ENCODE data around the gene C4orf51. TPM values are rescaled to one million over a fixed set of nuclear protein-coding genes. Genes with fewer than 3 reads are reported as not detected.

The C4orf51 gene
- total and polyA plus RNA-seq, 7 experiments from 2014 or later, result not detected

DNA sequence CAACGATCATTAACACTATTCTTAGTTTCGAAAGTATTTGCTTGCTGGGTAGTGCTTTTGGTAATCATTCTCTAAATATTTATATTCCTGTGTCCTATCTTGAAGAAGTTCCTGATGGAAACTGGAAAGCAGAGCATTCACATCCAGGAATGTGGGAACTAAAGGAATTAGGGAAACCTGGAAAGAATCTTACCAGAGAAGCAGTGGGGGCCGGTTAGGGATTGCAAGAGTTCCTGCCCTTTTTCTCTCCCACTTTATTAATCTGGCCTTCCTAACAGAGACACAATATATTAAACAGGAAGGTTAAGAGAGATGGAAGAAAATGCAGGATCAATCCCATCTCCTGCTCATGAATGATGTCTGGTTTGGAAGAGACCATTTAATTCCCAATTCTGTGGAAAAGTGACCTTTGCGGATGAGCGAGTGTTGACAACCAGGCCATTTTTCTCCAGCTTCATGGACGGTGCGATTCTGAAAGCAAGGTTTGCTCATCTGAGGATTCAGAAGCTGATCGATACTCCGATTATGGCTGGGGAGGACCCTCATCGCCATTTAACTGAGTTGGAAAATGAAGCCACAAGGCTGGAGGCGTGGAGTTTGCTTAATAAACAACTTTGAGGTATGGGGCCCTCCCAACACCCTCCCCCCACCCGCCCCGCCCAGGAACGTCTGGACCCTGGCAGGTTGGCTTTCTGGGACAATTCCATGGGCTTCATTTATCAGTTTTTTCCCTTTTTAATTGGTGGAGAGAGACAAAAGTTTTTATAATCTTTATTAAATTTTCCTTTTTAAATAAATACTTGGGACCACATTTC, 52.3 kb downstream of the C4orf51 start:
- ChIA-PET CTCF (no interaction called here), POLR2A (interaction anchor here (1.0 kb wide), 1 partner anchor 113 kb away, joined by 5 read pairs; the partner anchor contains the start of gene MMAA)
- no peaks in the 10 kb centered on the region for H3K36me3 ChIP-seq (ENCODE audit: control insufficient read depth in 2 of 3, insufficient read depth in 3 of 3, low read length in 3 of 3)
- peak overlapping the region in 4 of 9 donors; percentile 43 to 62 (median 54) for H3K27ac Mint-ChIP-seq
- no peaks in the 10 kb centered on the region for H3K27me3 ChIP-seq (ENCODE audit: control insufficient read depth in 2 of 2, insufficient read depth in 2 of 2, low read length in 2 of 2)
- H3K9me3 Mint-ChIP-seq, result peaks cover 0 to 3% (median 0%) of the 10 kb centered on the region in 11 donors
- peak overlapping the region; percentile 63 for H3K27ac ChIP-seq (ENCODE audit: low read depth, low read length)
- peak overlapping the region; percentile 69 to 84 (median 80) for H3K4me3 Mint-ChIP-seq
- peaks cover 0 to 11% (median 3%) of the 10 kb centered on the region in 5 donors for H3K27me3 Mint-ChIP-seq
- ATAC-seq (no peak), DNase-seq (no peak)
- peaks cover 0 to 13% (median 9%) of the 10 kb centered on the region in 7 donors for H3K4me1 Mint-ChIP-seq
- peak overlapping the region; percentile 59 for H3K4me3 ChIP-seq (ENCODE audit: low read length)
- intact Hi-C loops (cut with micrococcal nuclease), result loop anchor here (2.0 to 10.0 kb wide), 8 partner anchors 77 to 1885 kb away; partner anchors contain the start of genes TMEM184C (in 2 of the 2), LSM6 (in 1 of the 2), TTC29 (in 1 of the 2) and ZNF827 (in 1 of the 2)
- H3K9me3 ChIP-seq (ENCODE audit: control insufficient read depth in 2 of 3, low read length in 3 of 3), result no peaks in the 10 kb centered on the region
- H3K36me3 Mint-ChIP-seq, result no peaks in the 10 kb centered on the region
- peaks cover 0 to 4% of the 10 kb centered on the region in 2 donors for H3K4me1 ChIP-seq (ENCODE audit: control insufficient read depth in 2 of 2, insufficient read depth in 2 of 2, low read length in 2 of 2)

DNA sequence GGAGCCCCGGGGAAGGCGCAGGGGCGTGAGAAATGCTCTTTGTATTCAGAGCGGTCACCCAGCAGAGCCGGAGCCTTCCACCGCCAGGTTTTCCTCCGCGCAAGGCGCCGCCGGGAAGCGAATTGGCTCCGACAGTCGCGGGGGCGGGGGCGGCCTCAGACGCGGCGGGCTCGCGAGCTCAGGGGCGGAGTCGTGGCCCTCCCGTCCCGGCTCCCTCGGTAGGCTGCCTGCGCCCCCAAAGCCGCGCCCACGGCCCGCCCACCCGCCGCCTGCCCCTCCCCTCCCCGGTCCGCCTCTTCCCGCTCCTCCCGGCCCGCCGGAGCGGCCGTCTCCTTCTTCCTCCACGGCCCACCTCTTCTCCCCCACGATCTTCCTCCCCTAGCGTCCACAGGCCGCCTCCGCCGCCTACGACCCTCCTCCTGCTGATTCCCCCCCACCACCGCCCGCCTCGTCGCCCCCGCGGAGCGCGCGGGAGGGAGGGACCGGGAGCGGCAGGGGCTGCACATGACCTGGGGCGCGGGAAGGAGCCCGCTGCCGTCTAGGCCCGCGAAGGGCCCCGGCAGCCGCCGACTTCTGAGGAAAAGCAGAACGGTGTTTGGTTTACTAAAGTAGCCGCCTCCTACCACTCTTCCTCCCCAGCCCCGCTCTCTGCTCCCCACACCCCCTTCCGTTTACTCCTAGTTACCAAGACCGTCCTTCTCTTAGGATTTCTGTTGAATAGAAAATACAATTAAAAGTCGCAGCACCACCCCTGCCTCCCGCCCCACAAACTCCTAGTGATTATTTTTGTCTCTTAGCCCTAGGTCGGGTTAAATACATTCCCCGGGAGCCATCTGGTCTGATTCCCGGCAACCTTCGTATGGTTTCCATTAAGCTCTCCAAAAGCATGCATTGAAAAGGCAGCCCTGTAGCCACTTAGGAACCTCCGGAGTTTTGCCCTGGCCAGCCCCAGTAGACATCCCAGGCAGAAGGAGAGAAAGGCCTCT, 53.2 kb downstream of the C4orf51 start:
- Histone ChIP-seq H3K27ac (ENCODE audit: low read depth, low read length) (peak overlapping the region; percentile 63), H3K36me3 (ENCODE audit: control insufficient read depth in 2 of 3, insufficient read depth in 3 of 3, low read length in 3 of 3) (no peaks in the 10 kb centered on the region), H3K9me3 (ENCODE audit: control insufficient read depth in 2 of 3, low read length in 3 of 3) (no peaks in the 10 kb centered on the region), H3K27me3 (ENCODE audit: control insufficient read depth in 2 of 2, insufficient read depth in 2 of 2, low read length in 2 of 2) (no peaks in the 10 kb centered on the region), H3K4me1 (ENCODE audit: control insufficient read depth in 2 of 2, insufficient read depth in 2 of 2, low read length in 2 of 2) (peaks cover 0 to 4% of the 10 kb centered on the region in 2 donors), H3K4me3 (ENCODE audit: low read length) (peak overlapping the region; percentile 59)
- Mint-ChIP-seq H3K4me1 (peaks cover 0 to 13% (median 9%) of the 10 kb centered on the region in 7 donors), H3K36me3 (no peaks in the 10 kb centered on the region), H3K27me3 (peaks cover 0 to 11% (median 3%) of the 10 kb centered on the region in 5 donors), H3K4me3 (peak overlapping the region; percentile 72 to 86 (median 82)), H3K27ac (peak overlapping the region in 5 of 9 donors; percentile 50 to 77 (median 62)), H3K9me3 (peaks cover 0 to 3% (median 0%) of the 10 kb centered on the region in 11 donors)
- DNase-seq (peak; percentile 56 to 87 (median 68)), ATAC-seq (peak; percentile 97)
- POLR2A ChIA-PET, result interaction anchor here (1.0 kb wide), 1 partner anchor 114 kb away, joined by 5 read pairs; the partner anchor contains the start of gene MMAA
- CTCF ChIA-PET, result interaction anchor here (0.7 kb wide), 1 partner anchor 94 kb away, joined by 3 read pairs; no protein-coding TSS in a partner anchor
- intact Hi-C loops (cut with micrococcal nuclease), result loop anchor here (1.0 to 10.0 kb wide), 14 partner anchors 76 to 1884 kb away; partner anchors contain the start of genes LSM6 (in 2 of the 2), MMAA (in 2 of the 2), TMEM184C (in 2 of the 2) and ZNF827 (in 2 of the 2)

DNA sequence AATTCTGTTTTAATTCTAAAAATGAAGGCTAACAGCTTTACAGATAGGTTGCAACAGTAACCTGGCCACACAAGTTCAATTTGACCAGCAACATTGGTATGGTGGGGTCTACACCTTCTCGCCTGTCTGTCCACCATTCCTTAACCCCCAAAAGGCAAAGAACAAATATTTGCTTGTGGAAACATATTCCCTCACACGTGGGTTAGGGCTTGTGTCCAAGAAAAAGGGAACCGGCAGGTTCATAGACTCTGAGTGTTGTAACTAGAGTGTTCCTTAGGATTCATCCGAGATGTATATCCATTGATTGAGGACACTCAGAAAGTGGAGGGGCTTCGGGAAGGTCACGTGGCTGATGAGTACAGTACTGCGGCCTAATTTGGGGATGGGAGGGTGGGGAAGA, 54.1 kb downstream of the C4orf51 start:
- ChIA-PET CTCF (interaction anchor here (0.7 kb wide), 1 partner anchor 93 kb away, joined by 3 read pairs; no protein-coding TSS in a partner anchor), POLR2A (no interaction called here)
- peak overlapping the region in 3 of 9 donors; percentile 44 to 62 (median 59) for H3K27ac Mint-ChIP-seq

DNA sequence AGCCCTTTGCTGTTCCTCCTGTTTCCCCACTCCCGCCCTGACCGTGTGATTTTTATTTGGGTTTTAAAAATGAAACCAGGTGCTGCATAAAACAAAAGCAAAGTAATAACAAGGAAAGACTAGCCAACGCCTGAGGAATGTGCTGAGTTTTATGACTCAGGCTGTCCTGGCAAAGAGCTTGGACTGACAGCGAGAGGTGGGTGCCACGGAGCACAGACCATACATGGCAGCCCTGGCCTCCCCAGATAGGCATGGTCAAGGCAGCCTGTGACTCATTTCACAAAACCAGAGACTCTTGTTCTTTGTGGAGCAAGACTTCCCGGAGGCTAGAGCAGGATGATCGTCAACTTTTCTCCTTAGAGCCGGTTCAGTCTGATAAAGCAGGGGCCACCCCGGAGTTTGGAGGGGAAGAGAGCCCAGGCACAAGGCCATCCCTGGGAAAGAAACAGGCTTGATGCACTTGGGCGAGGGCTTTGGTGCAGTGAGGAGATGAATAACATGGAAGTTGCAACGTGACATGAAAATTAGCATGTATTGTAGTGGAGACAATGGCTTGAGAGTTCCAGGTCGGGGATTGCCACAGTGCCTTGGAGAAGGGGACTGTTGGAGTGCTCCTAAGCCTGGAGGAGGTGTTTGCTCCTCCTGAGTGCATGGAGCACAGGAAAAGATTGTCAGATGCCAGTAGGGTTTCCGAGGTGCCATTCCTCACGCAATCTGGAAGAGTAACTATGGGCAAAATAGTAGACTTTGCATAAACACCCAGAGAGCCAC, 54.8 kb downstream of the C4orf51 start:
- CTCF ChIA-PET, result no interaction called here

More for the DNA sequence above, 54.1 kb downstream of the C4orf51 start:
- Mint-ChIP-seq H3K4me3 (peak overlapping the region; percentile 72 to 86 (median 82)), H3K36me3 (no peaks in the 10 kb centered on the region), H3K9me3 (peaks cover 0 to 3% (median 0%) of the 10 kb centered on the region in 11 donors), H3K4me1 (peaks cover 0 to 13% (median 9%) of the 10 kb centered on the region in 7 donors), H3K27me3 (peaks cover 0 to 11% (median 3%) of the 10 kb centered on the region in 5 donors)
- H3K4me3 ChIP-seq (ENCODE audit: low read length), result no peak overlapping the region
- no peaks in the 10 kb centered on the region for H3K9me3 ChIP-seq (ENCODE audit: control insufficient read depth in 2 of 3, low read length in 3 of 3)
- no peaks in the 10 kb centered on the region for H3K36me3 ChIP-seq (ENCODE audit: control insufficient read depth in 2 of 3, insufficient read depth in 3 of 3, low read length in 3 of 3)
- peaks cover 0 to 4% of the 10 kb centered on the region in 2 donors for H3K4me1 ChIP-seq (ENCODE audit: control insufficient read depth in 2 of 2, insufficient read depth in 2 of 2, low read length in 2 of 2)
- intact Hi-C loops (cut with micrococcal nuclease), result loop anchor here (5.0 to 10.0 kb wide), 4 partner anchors 93 to 1881 kb away; partner anchors contain the start of genes LSM6 (in 1 of the 2), TMEM184C (in 1 of the 2) and TTC29 (in 1 of the 2)
- H3K27ac ChIP-seq (ENCODE audit: low read depth, low read length), result no peak overlapping the region
- ATAC-seq, result no peak
- DNase-seq, result no peak
- no peaks in the 10 kb centered on the region for H3K27me3 ChIP-seq (ENCODE audit: control insufficient read depth in 2 of 2, insufficient read depth in 2 of 2, low read length in 2 of 2)

DNA sequence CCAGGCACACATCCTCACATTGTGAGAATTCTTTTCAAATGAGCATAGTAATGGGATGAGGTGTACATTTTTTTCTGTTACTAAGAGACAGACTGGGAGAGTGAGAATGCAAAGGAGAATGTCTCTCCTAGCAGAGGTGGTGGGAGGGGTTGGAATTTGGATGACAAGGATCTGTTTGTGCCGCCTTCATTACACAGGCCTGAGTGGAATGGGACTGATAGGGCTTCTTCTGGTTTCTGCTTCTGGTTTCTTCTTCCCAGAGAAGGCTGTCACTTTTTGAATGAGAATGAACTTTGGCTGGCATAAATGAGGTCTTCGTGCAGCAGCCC, 55.4 kb downstream of the C4orf51 start:
- Histone ChIP-seq H3K27ac (ENCODE audit: low read depth, low read length) (no peak overlapping the region), H3K4me3 (ENCODE audit: low read length) (no peak overlapping the region), H3K9me3 (ENCODE audit: control insufficient read depth in 2 of 3, low read length in 3 of 3) (no peaks in the 10 kb centered on the region), H3K36me3 (ENCODE audit: control insufficient read depth in 2 of 3, insufficient read depth in 3 of 3, low read length in 3 of 3) (no peaks in the 10 kb centered on the region), H3K4me1 (ENCODE audit: control insufficient read depth in 2 of 2, insufficient read depth in 2 of 2, low read length in 2 of 2) (peaks cover 0 to 4% of the 10 kb centered on the region in 2 donors), H3K27me3 (ENCODE audit: control insufficient read depth in 2 of 2, insufficient read depth in 2 of 2, low read length in 2 of 2) (no peaks in the 10 kb centered on the region)
- peak overlapping the region in 2 of 9 donors; percentile 1 to 28 for H3K27ac Mint-ChIP-seq
- DNase-seq, result no peak
- peaks cover 0 to 4% (median under 1%) of the 10 kb centered on the region in 5 donors for H3K27me3 Mint-ChIP-seq
- no peaks in the 10 kb centered on the region for H3K36me3 Mint-ChIP-seq
- H3K9me3 Mint-ChIP-seq, result peaks cover 0 to 3% (median 0%) of the 10 kb centered on the region in 11 donors
- ATAC-seq, result no peak
- peak overlapping the region in 1 of 10 donors; percentile 5 for H3K4me3 Mint-ChIP-seq
- H3K4me1 Mint-ChIP-seq, result peaks cover 0 to 13% (median 9%) of the 10 kb centered on the region in 7 donors
- CTCF ChIA-PET, result no interaction called here
- POLR2A ChIA-PET, result interaction anchor here (0.6 kb wide), 1 partner anchor 200 kb away, joined by 5 read pairs; no protein-coding TSS in a partner anchor
- intact Hi-C loops (cut with micrococcal nuclease), result loop anchor here (10.0 kb wide), 2 partner anchors 1209 to 1879 kb away; partner anchors contain the start of genes TMEM184C (in 1 of the 2) and TTC29 (in 1 of the 2)

More for the DNA sequence above, 54.8 kb downstream of the C4orf51 start:
- Mint-ChIP-seq H3K4me3 (peak overlapping the region in 2 of 10 donors; percentile 78 to 81), H3K4me1 (peaks cover 0 to 13% (median 9%) of the 10 kb centered on the region in 7 donors), H3K9me3 (peaks cover 0 to 3% (median 0%) of the 10 kb centered on the region in 11 donors), H3K27me3 (peaks cover 0 to 6% (median 2%) of the 10 kb centered on the region in 5 donors), H3K36me3 (no peaks in the 10 kb centered on the region), H3K27ac (peak overlapping the region in 4 of 9 donors; percentile 40 to 64 (median 51))
- Histone ChIP-seq H3K36me3 (ENCODE audit: control insufficient read depth in 2 of 3, insufficient read depth in 3 of 3, low read length in 3 of 3) (no peaks in the 10 kb centered on the region), H3K9me3 (ENCODE audit: control insufficient read depth in 2 of 3, low read length in 3 of 3) (no peaks in the 10 kb centered on the region), H3K4me1 (ENCODE audit: control insufficient read depth in 2 of 2, insufficient read depth in 2 of 2, low read length in 2 of 2) (peaks cover 0 to 4% of the 10 kb centered on the region in 2 donors), H3K27me3 (ENCODE audit: control insufficient read depth in 2 of 2, insufficient read depth in 2 of 2, low read length in 2 of 2) (no peaks in the 10 kb centered on the region), H3K27ac (ENCODE audit: low read depth, low read length) (no peak overlapping the region), H3K4me3 (ENCODE audit: low read length) (no peak overlapping the region)
- intact Hi-C loops (cut with micrococcal nuclease), result loop anchor here (5.0 to 10.0 kb wide), 4 partner anchors 93 to 1880 kb away; partner anchors contain the start of genes LSM6 (in 1 of the 2), TMEM184C (in 1 of the 2) and TTC29 (in 1 of the 2)
- POLR2A ChIA-PET, result interaction anchor here (0.6 kb wide), 1 partner anchor 201 kb away, joined by 5 read pairs; no protein-coding TSS in a partner anchor
- ATAC-seq, result no peak
- DNase-seq, result no peak
